GM12801 (cell line): Measurements from ENCODE around the gene SMC6.

Experiments
- TF ChIP-seq, protein P1 (sequence below): IDR thresholded peaks from one replicate; pipeline ENCODE4 v1.5.1; 2011; ENCODE audit warnings: control low read depth; ENCODE audit not compliant: insufficient read length; ENCODE audit errors: extremely low read depth

SMC6 gene

GRCh38 chr2:17625446-17625845, 128.2 kb downstream of the SMC6 start:
- TF ChIP-seq, protein P1, sequence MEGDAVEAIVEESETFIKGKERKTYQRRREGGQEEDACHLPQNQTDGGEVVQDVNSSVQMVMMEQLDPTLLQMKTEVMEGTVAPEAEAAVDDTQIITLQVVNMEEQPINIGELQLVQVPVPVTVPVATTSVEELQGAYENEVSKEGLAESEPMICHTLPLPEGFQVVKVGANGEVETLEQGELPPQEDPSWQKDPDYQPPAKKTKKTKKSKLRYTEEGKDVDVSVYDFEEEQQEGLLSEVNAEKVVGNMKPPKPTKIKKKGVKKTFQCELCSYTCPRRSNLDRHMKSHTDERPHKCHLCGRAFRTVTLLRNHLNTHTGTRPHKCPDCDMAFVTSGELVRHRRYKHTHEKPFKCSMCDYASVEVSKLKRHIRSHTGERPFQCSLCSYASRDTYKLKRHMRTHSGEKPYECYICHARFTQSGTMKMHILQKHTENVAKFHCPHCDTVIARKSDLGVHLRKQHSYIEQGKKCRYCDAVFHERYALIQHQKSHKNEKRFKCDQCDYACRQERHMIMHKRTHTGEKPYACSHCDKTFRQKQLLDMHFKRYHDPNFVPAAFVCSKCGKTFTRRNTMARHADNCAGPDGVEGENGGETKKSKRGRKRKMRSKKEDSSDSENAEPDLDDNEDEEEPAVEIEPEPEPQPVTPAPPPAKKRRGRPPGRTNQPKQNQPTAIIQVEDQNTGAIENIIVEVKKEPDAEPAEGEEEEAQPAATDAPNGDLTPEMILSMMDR: no peak

DNA sequence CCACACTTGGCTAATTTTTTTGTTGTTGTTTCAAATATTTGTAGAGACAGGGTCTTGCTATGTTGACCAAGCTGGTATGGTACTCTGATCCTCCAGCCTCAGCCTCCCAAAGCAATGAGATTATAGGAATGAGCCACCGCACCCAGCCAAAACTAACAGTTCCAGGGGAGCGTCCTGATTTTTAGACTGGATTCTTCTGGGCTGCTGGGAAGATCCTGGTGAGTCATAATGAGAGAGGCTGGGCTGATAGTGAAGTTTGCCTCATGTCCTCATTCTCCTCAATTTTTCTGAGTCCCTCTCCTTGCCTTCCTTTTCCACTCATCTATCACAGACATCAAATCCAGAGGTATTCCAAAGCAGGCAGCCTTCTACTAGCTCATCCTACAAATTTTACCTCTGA, 131.8 kb downstream of the SMC6 start:
- TF ChIP-seq, protein P1: no peak

DNA sequence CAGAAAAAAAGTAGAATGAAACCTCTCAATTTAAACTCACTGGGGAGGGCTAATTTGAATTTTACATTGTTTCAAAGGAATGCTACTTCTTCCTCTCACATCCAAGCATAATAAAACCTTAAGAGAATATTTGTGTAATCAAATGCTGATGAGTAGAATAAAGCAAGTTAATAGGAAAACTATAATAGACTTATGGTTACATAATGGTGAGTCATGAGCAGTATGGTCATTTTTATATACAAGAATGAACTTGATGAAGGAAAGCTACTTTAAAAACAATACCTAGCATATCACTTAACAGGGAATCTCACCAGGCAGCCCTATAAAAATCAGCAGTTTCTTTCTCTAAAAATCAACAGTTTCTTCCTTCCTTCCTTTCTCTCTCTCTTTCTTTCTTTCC, 132.8 kb downstream of the SMC6 start:
- TF ChIP-seq, protein P1: no peak

GRCh38 chr2:17620280-17620679, 133.3 kb downstream of the SMC6 start:
- TF ChIP-seq, protein P1: no peak

DNA sequence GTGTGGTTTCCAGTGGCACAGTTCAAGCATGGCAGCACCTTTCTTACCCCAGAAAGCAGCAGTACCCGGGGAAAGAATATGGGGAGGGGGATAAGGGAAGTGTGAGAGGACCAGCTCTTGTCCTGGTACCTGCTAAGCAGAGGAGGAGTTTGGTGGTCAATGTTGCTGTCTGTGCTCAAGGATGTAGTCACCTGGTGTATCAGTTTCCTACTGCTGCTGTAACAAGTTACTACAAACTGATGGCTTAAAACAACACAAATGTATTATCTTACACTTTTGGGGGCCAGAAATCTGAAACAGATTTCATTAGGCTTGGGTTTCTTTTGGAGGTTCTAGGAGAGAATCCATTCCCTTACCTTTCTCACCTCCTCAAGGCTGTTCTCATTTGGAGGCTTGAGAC, 135.7 kb downstream of the SMC6 start:
- TF ChIP-seq, protein P1: no peak

DNA sequence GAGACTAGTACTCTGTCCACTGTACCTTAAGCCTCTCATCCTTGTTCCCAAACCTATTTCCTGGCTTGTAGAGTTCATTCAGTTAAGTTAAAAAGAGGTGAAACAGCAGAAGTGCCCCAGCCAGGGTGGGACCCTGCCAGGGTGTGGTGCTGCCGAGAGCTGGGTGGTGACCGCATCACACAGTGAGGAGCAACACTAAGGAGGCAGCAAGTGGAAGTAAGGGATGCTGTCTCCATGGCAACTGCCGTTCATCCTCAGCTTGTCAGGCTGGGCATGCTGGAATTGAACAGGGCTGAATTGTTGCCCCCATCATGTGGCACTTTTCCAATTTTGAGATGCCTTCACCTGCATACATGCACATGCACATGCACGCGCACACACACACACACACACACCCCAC, 136.1 kb downstream of the SMC6 start:
- TF ChIP-seq, protein P1: no peak

DNA sequence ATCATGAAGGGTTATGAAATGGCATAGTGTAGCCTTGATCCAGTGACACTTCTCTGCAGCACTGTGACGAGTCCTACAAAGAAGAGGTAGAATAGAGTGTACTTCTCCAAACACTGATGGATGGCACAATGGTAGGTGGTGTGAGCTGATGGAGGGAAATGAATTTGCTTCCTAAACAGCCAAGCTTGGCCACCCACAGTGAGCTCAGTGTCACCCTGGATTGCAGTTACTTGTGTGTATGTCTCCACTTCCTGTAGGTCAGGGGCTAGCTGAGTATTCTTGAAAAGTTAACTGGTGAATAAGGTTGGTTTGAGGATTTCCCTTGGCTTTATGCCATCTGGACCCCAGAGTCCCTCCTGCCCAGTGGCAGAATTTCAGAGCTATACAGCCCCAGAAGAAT, 137.2 kb downstream of the SMC6 start:
- TF ChIP-seq, protein P1: no peak
